HG02763 (cell line): ENCODE results near the gene SLC17A7.

Experiments used
- ATAC-seq: cut with Tn5 transposase; IDR thresholded peaks from one replicate; pipeline ENCODE4 v1.9.1; 2021; ENCODE audit warnings: mild to moderate bottlenecking, moderate library complexity; ENCODE audit not compliant: unreplicated experiment

The SLC17A7 gene

DNA sequence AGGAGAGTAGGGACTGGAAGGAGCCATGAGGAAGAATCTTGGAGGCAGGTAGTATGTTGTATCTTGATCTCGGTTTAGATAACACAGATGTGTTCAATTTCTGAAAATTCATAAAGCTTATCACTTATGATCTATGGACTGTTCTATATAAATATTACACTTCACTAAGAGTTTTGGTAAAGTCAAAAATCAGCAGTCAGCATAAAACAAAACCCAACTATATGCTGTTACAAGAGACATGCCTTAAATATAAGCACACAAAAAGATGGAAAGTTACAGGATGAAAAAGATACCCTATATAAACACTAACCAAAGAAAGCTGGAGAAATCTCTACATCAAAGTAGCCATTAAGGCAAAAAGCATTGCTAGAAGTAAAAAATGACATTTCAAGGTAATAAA, 57.7 kb downstream of the SLC17A7 start:
- ATAC-seq: no peak

- ATAC-seq: no peak
These were observed 58.7 kb downstream of the SLC17A7 start for GRCh38 chr19:49382639-49383038.

GRCh38 chr19:49380391-49380790, 60.9 kb downstream of the SLC17A7 start:
- no peak for ATAC-seq
